Chondrocyte (in vitro differentiated cells): ENCODE results near the gene DPPA4. TPM values are rescaled to one million over a fixed set of nuclear protein-coding genes. Genes with fewer than 3 reads are reported as not detected.

Source experiments
- DNase-seq: peaks from one replicate; pipeline ENCODE4 v3.0.0; 2021; ENCODE audit warnings: mixed read lengths, low spot score
- H3K27ac Mint-ChIP-seq: one replicate; pipeline ENCODE4 v1.8.0; 2021; ENCODE audit warnings: mild to moderate bottlenecking, moderate library complexity, mixed read lengths; ENCODE audit not compliant: unreplicated experiment
- H3K27me3 Mint-ChIP-seq: 2 replicates; pipeline ENCODE4 v1.8.0; 2021; ENCODE audit warnings: low read depth, mixed read lengths
- H3K36me3 Mint-ChIP-seq: 2 replicates; pipeline ENCODE4 v1.8.0; 2021; ENCODE audit warnings: low read depth, mixed read lengths
- H3K4me1 Mint-ChIP-seq: 2 replicates; pipeline ENCODE4 v1.8.0; 2021; ENCODE audit warnings: low read depth, mild to moderate bottlenecking, mixed read lengths
- H3K4me3 Mint-ChIP-seq: one replicate; pipeline ENCODE4 v1.8.0; 2021; ENCODE audit warnings: mild to moderate bottlenecking, moderate library complexity, mixed read lengths; ENCODE audit not compliant: unreplicated experiment
- H3K9me3 Mint-ChIP-seq: 2 replicates; pipeline ENCODE4 v1.8.0; 2021; ENCODE audit warnings: low read depth, mixed read lengths
- CTCF ChIP-seq: fragments of 200-600 bp; sonication (generic); IDR thresholded peaks from 2 replicates; pipeline ENCODE4 v1.5.0; 2021; ENCODE audit warnings: antibody characterized with exemption, mild to moderate bottlenecking, moderate library complexity
- total RNA-seq: library from RNA; stranded (reverse); gene quantifications from 3 replicates; pipeline ENCODE4 v1.2.1, GENCODE V29; 2021

DPPA4 gene
- total RNA-seq, 1 donor from 2014 or later: 0.37 TPM

- Mint-ChIP-seq H3K27ac (no peak overlapping the region), H3K9me3 (no peaks in the 10 kb centered on the region), H3K4me3 (no peak overlapping the region), H3K4me1 (no peaks in the 10 kb centered on the region), H3K27me3 (peaks cover 4% of the 10 kb centered on the region), H3K36me3 (no peaks in the 10 kb centered on the region)
- no peak for TF ChIP-seq CTCF
- DNase-seq: no peak
Observed at GRCh38 chr3:109328202-109328601, 9.1 kb downstream of the DPPA4 start.

- Mint-ChIP-seq H3K27ac (no peak overlapping the region), H3K36me3 (no peaks in the 10 kb centered on the region), H3K4me1 (no peaks in the 10 kb centered on the region), H3K27me3 (peaks cover 4% of the 10 kb centered on the region), H3K9me3 (no peaks in the 10 kb centered on the region), H3K4me3 (no peak overlapping the region)
- no peak for DNase-seq
- TF ChIP-seq CTCF: no peak
Observed at GRCh38 chr3:109325657-109326056, 11.7 kb downstream of the DPPA4 start.

DNA sequence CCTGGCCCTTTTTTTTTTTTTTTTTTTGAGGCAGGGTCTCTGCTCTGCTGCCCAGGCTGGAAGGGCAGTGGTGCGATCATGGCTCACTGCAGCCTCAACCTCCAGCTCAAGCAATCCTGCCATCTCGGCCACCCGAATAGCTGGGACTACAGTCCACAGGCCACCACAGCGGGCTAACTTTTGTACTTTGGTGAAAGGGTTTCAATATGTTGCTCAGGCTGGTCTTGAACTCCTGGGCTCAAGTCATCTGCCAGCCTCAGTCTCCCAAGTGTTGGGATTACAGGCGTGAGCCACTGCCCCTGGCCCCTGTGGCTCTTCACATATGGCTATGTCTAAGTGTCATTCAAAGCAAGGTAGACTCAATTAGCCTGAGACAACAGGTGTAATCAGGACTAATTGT, 12.2 kb downstream of the DPPA4 start:
- no peaks in the 10 kb centered on the region for H3K4me1 Mint-ChIP-seq
- no peak overlapping the region for H3K27ac Mint-ChIP-seq
- H3K27me3 Mint-ChIP-seq: peaks cover 4% of the 10 kb centered on the region
- H3K36me3 Mint-ChIP-seq: no peaks in the 10 kb centered on the region
- H3K4me3 Mint-ChIP-seq: no peak overlapping the region
- H3K9me3 Mint-ChIP-seq: no peaks in the 10 kb centered on the region
- TF ChIP-seq CTCF: no peak
- DNase-seq: no peak

- Mint-ChIP-seq H3K27ac (no peak within 1 kb of the TSS), H3K4me3 (no peak within 1 kb of the TSS), H3K27me3 (peaks cover 2% of the 10 kb centered on the region), H3K36me3 (no peaks in the 10 kb centered on the region), H3K4me1 (no peaks in the 10 kb centered on the region), H3K9me3 (no peaks in the 10 kb centered on the region)
- TF ChIP-seq CTCF: no peak
- no peak for DNase-seq
Observed at GRCh38 chr3:109316162-109316730, 21.1 kb downstream of the DPPA4 start, which contains the start of gene DPPA2. Gene DPPA2, minus strand, starts transcription at chr3:109316517. Its CDS starts 1,975 bp downstream, at chr3:109314542.

DNA sequence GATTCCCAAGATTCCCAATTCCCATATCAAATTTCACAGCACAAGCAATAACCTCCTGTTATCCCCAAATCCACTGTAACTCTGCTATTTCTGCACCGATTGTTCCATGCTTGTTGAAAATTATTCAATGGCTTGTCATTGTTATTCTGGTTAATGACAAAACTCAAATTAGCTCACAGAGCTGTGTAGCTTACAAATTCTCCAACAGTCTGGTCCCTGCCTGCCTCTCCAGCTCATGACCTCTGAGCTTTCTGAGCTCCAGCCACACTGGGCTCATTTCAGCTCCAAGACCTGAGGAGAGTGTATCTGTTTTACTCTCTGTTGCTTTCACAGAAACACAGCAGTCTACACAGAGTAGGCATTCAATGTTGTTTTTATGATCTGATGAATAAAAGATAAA, 24.3 kb downstream of the DPPA4 start:
- H3K27ac Mint-ChIP-seq: no peak overlapping the region
- no peak for DNase-seq
- H3K36me3 Mint-ChIP-seq: no peaks in the 10 kb centered on the region
- H3K27me3 Mint-ChIP-seq: peaks cover 2% of the 10 kb centered on the region
- no peaks in the 10 kb centered on the region for H3K4me1 Mint-ChIP-seq
- TF ChIP-seq CTCF: no peak
- no peaks in the 10 kb centered on the region for H3K9me3 Mint-ChIP-seq
- H3K4me3 Mint-ChIP-seq: no peak overlapping the region
